Activated CD4-positive, alpha-beta memory T cell treated with anti-CD3 and anti-CD28 coated beads for 36 hours (primary cell): ENCODE results near the gene PHB1. TPM values are rescaled to one million over a fixed set of nuclear protein-coding genes. Genes with fewer than 3 reads are reported as not detected.

Experiments
- CTCF ChIA-PET: fragments of 350-600 bp; sonication (Branson Sonifier 250); formaldehyde crosslinking; loops from one replicate; lab custom pipeline; 2021; ENCODE audit warnings: antibody characterized with exemption, inconsistent platforms; lab: Charles Lee
- POLR2A ChIA-PET: fragments of 350-600 bp; sonication (Branson Sonifier 250); formaldehyde crosslinking; loops from one replicate; lab custom pipeline; 2021; ENCODE audit warnings: antibody characterized with exemption; lab: Charles Lee
- DNase-seq: peaks from one replicate; pipeline ENCODE4 v3.0.0-alpha.2; 2020
- H3K27ac Mint-ChIP-seq: one replicate; pipeline ENCODE4 v1.8.0; 2021; ENCODE audit warnings: mixed read lengths
- H3K27me3 Mint-ChIP-seq: one replicate; pipeline ENCODE4 v1.8.0; 2021; ENCODE audit warnings: mixed read lengths
- H3K36me3 Mint-ChIP-seq: one replicate; pipeline ENCODE4 v1.8.0; 2021; ENCODE audit warnings: mixed read lengths
- H3K4me1 Mint-ChIP-seq: one replicate; pipeline ENCODE4 v1.8.0; 2021; ENCODE audit warnings: low read depth, mixed read lengths
- H3K4me3 Mint-ChIP-seq: one replicate; pipeline ENCODE4 v1.8.0; 2021; ENCODE audit warnings: mild to moderate bottlenecking, mixed read lengths
- H3K9me3 Mint-ChIP-seq: one replicate; pipeline ENCODE4 v1.8.0; 2021; ENCODE audit warnings: mixed read lengths
- intact Hi-C: fragments of 100-400 bp; cut with micrococcal nuclease; formaldehyde crosslinking; loops from one replicate; pipeline ENCODE4 v1.15.1; 2023
- total RNA-seq, 2 experiments: library from RNA; stranded (reverse); gene quantifications; one replicate each; pipeline ENCODE4 v1.2.3, GENCODE V29; 2021

Gene PHB1
- total RNA-seq, 2 experiments from 2014 or later = 280 to 295 TPM

- Mint-ChIP-seq H3K27me3 (no peaks in the 10 kb centered on the region), H3K4me1 (peaks cover 28% of the 10 kb centered on the region), H3K4me3 (no peak overlapping the region), H3K27ac (no peak overlapping the region), H3K36me3 (no peaks in the 10 kb centered on the region), H3K9me3 (no peaks in the 10 kb centered on the region)
- ChIA-PET POLR2A (no interaction called here), CTCF (interaction anchor here (3.9 kb wide), 1 partner anchor 17 kb away, joined by 15 read pairs; no protein-coding TSS in a partner anchor)
- DNase-seq = no peak
- intact Hi-C loops = no loop called here
Measured at GRCh38 chr17:49384951-49385350, 29.7 kb downstream of the PHB1 start.

- Mint-ChIP-seq H3K4me1 (peaks cover 11% of the 10 kb centered on the region), H3K27me3 (no peaks in the 10 kb centered on the region), H3K36me3 (no peaks in the 10 kb centered on the region), H3K27ac (no peak overlapping the region), H3K9me3 (no peaks in the 10 kb centered on the region), H3K4me3 (no peak overlapping the region)
- ChIA-PET CTCF (no interaction called here), POLR2A (no interaction called here)
- intact Hi-C loops = no loop called here
- no peak for DNase-seq
Measured at GRCh38 chr17:49383060-49383459, 31.6 kb downstream of the PHB1 start.

- H3K36me3 Mint-ChIP-seq = no peaks in the 10 kb centered on the region
- POLR2A ChIA-PET = no interaction called here
- no peak overlapping the region for H3K4me3 Mint-ChIP-seq
- intact Hi-C loops = no loop called here
- peaks cover 6% of the 10 kb centered on the region for H3K4me1 Mint-ChIP-seq
- no peak for DNase-seq
- H3K27me3 Mint-ChIP-seq = no peaks in the 10 kb centered on the region
- H3K27ac Mint-ChIP-seq = no peak overlapping the region
- CTCF ChIA-PET = no interaction called here
- H3K9me3 Mint-ChIP-seq = no peaks in the 10 kb centered on the region
Measured at GRCh38 chr17:49382556-49382955, 32.1 kb downstream of the PHB1 start.

GRCh38 chr17:49381793-49382192, 32.9 kb downstream of the PHB1 start:
- no peak for DNase-seq
- no peaks in the 10 kb centered on the region for H3K36me3 Mint-ChIP-seq
- no peak overlapping the region for H3K27ac Mint-ChIP-seq
- POLR2A ChIA-PET = no interaction called here
- H3K4me1 Mint-ChIP-seq = no peaks in the 10 kb centered on the region
- no peak overlapping the region for H3K4me3 Mint-ChIP-seq
- intact Hi-C loops = no loop called here
- CTCF ChIA-PET = interaction anchor here (0.8 kb wide), 1 partner anchor 67 kb away, joined by 3 read pairs; no protein-coding TSS in a partner anchor
- no peaks in the 10 kb centered on the region for H3K27me3 Mint-ChIP-seq
- no peaks in the 10 kb centered on the region for H3K9me3 Mint-ChIP-seq

- Mint-ChIP-seq H3K27ac (no peak overlapping the region), H3K27me3 (no peaks in the 10 kb centered on the region), H3K4me3 (no peak overlapping the region), H3K4me1 (no peaks in the 10 kb centered on the region), H3K9me3 (no peaks in the 10 kb centered on the region), H3K36me3 (no peaks in the 10 kb centered on the region)
- DNase-seq = no peak
- intact Hi-C loops = no loop called here
- ChIA-PET POLR2A (no interaction called here), CTCF (no interaction called here)
Measured at GRCh38 chr17:49381033-49381432, 33.6 kb downstream of the PHB1 start.

GRCh38 chr17:49379926-49380325, 34.8 kb downstream of the PHB1 start:
- no peaks in the 10 kb centered on the region for H3K27me3 Mint-ChIP-seq
- H3K36me3 Mint-ChIP-seq = no peaks in the 10 kb centered on the region
- intact Hi-C loops = no loop called here
- no peaks in the 10 kb centered on the region for H3K9me3 Mint-ChIP-seq
- CTCF ChIA-PET = no interaction called here
- POLR2A ChIA-PET = no interaction called here
- no peak for DNase-seq
- H3K4me1 Mint-ChIP-seq = no peaks in the 10 kb centered on the region
- no peak overlapping the region for H3K27ac Mint-ChIP-seq
- no peak overlapping the region for H3K4me3 Mint-ChIP-seq

GRCh38 chr17:49378311-49378710, 36.4 kb downstream of the PHB1 start:
- no peak overlapping the region for H3K4me3 Mint-ChIP-seq
- no peaks in the 10 kb centered on the region for H3K9me3 Mint-ChIP-seq
- no peaks in the 10 kb centered on the region for H3K36me3 Mint-ChIP-seq
- intact Hi-C loops = no loop called here
- POLR2A ChIA-PET = no interaction called here
- no peak for DNase-seq
- no peaks in the 10 kb centered on the region for H3K27me3 Mint-ChIP-seq
- H3K4me1 Mint-ChIP-seq = no peaks in the 10 kb centered on the region
- H3K27ac Mint-ChIP-seq = no peak overlapping the region
- CTCF ChIA-PET = interaction anchor here (1.3 kb wide), 1 partner anchor 9 kb away, joined by 3 read pairs; no protein-coding TSS in a partner anchor

GRCh38 chr17:49375544-49375943, 39.1 kb downstream of the PHB1 start:
- no peaks in the 10 kb centered on the region for H3K27me3 Mint-ChIP-seq
- H3K27ac Mint-ChIP-seq = no peak overlapping the region
- no peaks in the 10 kb centered on the region for H3K4me1 Mint-ChIP-seq
- intact Hi-C loops = no loop called here
- ChIA-PET POLR2A (no interaction called here), CTCF (interaction anchor here (1.1 to 1.3 kb wide), 2 partner anchors 58 to 60 kb away, joined by 4 read pairs; no protein-coding TSS in a partner anchor)
- DNase-seq = no peak
- no peaks in the 10 kb centered on the region for H3K9me3 Mint-ChIP-seq
- no peaks in the 10 kb centered on the region for H3K36me3 Mint-ChIP-seq
- no peak overlapping the region for H3K4me3 Mint-ChIP-seq

- no peak for DNase-seq
- Mint-ChIP-seq H3K27ac (no peak overlapping the region), H3K9me3 (no peaks in the 10 kb centered on the region), H3K4me3 (no peak overlapping the region), H3K27me3 (no peaks in the 10 kb centered on the region), H3K36me3 (no peaks in the 10 kb centered on the region), H3K4me1 (peaks cover 3% of the 10 kb centered on the region)
- POLR2A ChIA-PET = no interaction called here
- CTCF ChIA-PET = no interaction called here
- intact Hi-C loops = no loop called here
Measured at GRCh38 chr17:49373115-49373514, 41.6 kb downstream of the PHB1 start.

GRCh38 chr17:49372425-49372824, 42.3 kb downstream of the PHB1 start:
- H3K4me3 Mint-ChIP-seq = no peak overlapping the region
- no peaks in the 10 kb centered on the region for H3K27me3 Mint-ChIP-seq
- POLR2A ChIA-PET = no interaction called here
- intact Hi-C loops = no loop called here
- CTCF ChIA-PET = interaction anchor here (5.9 kb wide), 1 partner anchor 56 kb away, joined by 106 read pairs; no protein-coding TSS in a partner anchor
- H3K9me3 Mint-ChIP-seq = no peaks in the 10 kb centered on the region
- H3K27ac Mint-ChIP-seq = no peak overlapping the region
- peaks cover 3% of the 10 kb centered on the region for H3K4me1 Mint-ChIP-seq
- no peak for DNase-seq
- H3K36me3 Mint-ChIP-seq = no peaks in the 10 kb centered on the region

GRCh38 chr17:49370971-49371834, 43.5 kb downstream of the PHB1 start:
- CTCF ChIA-PET = interaction anchor here (0.6 to 5.9 kb wide), 4 partner anchors 17 to 488 kb away, joined by 3 to 106 read pairs (median 4); no protein-coding TSS in a partner anchor
- POLR2A ChIA-PET = no interaction called here
- H3K4me3 Mint-ChIP-seq = no peak overlapping the region
- H3K27me3 Mint-ChIP-seq = no peaks in the 10 kb centered on the region
- intact Hi-C loops = no loop called here
- peaks cover 3% of the 10 kb centered on the region for H3K4me1 Mint-ChIP-seq
- DNase-seq = no peak
- H3K27ac Mint-ChIP-seq = no peak overlapping the region
- no peaks in the 10 kb centered on the region for H3K36me3 Mint-ChIP-seq
- no peaks in the 10 kb centered on the region for H3K9me3 Mint-ChIP-seq

- Mint-ChIP-seq H3K4me1 (peaks cover 12% of the 10 kb centered on the region), H3K4me3 (no peak overlapping the region), H3K9me3 (no peaks in the 10 kb centered on the region), H3K36me3 (no peaks in the 10 kb centered on the region), H3K27me3 (no peaks in the 10 kb centered on the region), H3K27ac (no peak overlapping the region)
- intact Hi-C loops = no loop called here
- ChIA-PET POLR2A (no interaction called here), CTCF (interaction anchor here (1.3 to 5.9 kb wide), 8 partner anchors 11 to 53 kb away, joined by 5 to 106 read pairs (median 16); no protein-coding TSS in a partner anchor)
- no peak for DNase-seq
Measured at GRCh38 chr17:49369760-49370159, 44.9 kb downstream of the PHB1 start.
